Stimulated activated memory B cell treated with anti-CD40 and anti-IgM and Interleukin-4, amounts not matched to agents 10 μg/mL and 1 μg/mL and 100 μg/mL, for 72 hours (primary cell): ENCODE data around the gene PEMT.

Source experiments
- ATAC-seq: fragments of 150-1000 bp; cut with Tn5 transposase; 2 replicates; pipeline ENCODE4 v1.10.0; 2021
- H3K27ac Mint-ChIP-seq: one replicate; pipeline ENCODE4 v1.8.0; 2022; ENCODE audit warnings: mild to moderate bottlenecking, mixed read lengths
- H3K27me3 Mint-ChIP-seq: one replicate; pipeline ENCODE4 v1.8.0; 2022; ENCODE audit warnings: mixed read lengths
- H3K36me3 Mint-ChIP-seq: one replicate; pipeline ENCODE4 v1.8.0; 2022; ENCODE audit warnings: mixed read lengths
- H3K4me1 Mint-ChIP-seq: one replicate; pipeline ENCODE4 v1.8.0; 2022; ENCODE audit warnings: mixed read lengths
- H3K4me3 Mint-ChIP-seq: one replicate; pipeline ENCODE4 v1.8.0; 2022; ENCODE audit warnings: mild to moderate bottlenecking, moderate library complexity, mixed read lengths
- H3K9me3 Mint-ChIP-seq: one replicate; pipeline ENCODE4 v1.8.0; 2022; ENCODE audit warnings: mixed read lengths

Gene PEMT

DNA sequence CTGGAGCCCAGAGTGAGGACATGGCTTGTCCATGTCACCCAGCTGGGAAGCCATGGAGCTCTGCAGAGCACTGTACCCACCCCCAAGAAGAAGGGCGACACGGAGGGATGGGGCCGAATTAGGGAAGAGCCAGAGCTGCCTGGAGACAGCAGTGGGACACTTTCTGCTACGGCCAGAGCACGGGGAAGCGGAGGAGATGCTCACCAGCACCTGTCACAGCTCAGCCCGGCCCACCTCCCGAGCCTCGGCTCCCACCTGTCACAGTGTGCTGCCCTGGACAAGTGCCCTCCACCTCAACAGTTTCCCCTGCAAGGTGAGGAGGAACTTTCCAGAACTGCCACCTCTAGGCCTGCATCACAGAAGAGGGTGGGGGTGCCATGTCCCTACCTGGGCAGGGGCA lies 36.4 kb downstream of the PEMT start:
- Mint-ChIP-seq H3K9me3 (no peaks in the 10 kb centered on the region), H3K4me1 (peaks cover 7% of the 10 kb centered on the region), H3K27me3 (no peaks in the 10 kb centered on the region), H3K36me3 (no peaks in the 10 kb centered on the region), H3K4me3 (no peak overlapping the region), H3K27ac (no peak overlapping the region)
- ATAC-seq = no peak

GRCh38 chr17:17554266-17554665 lies 37.2 kb downstream of the PEMT start:
- no peak overlapping the region for H3K27ac Mint-ChIP-seq
- H3K36me3 Mint-ChIP-seq = no peaks in the 10 kb centered on the region
- no peak for ATAC-seq
- no peaks in the 10 kb centered on the region for H3K27me3 Mint-ChIP-seq
- H3K9me3 Mint-ChIP-seq = no peaks in the 10 kb centered on the region
- H3K4me3 Mint-ChIP-seq = no peak overlapping the region
- H3K4me1 Mint-ChIP-seq = peaks cover 7% of the 10 kb centered on the region

- Mint-ChIP-seq H3K27me3 (no peaks in the 10 kb centered on the region), H3K4me3 (no peak overlapping the region), H3K27ac (no peak overlapping the region), H3K4me1 (peaks cover 7% of the 10 kb centered on the region), H3K36me3 (no peaks in the 10 kb centered on the region), H3K9me3 (no peaks in the 10 kb centered on the region)
- no peak for ATAC-seq
These were observed 38.0 kb downstream of the PEMT start for GRCh38 chr17:17553217-17554195.

- ATAC-seq = peak; percentile 35
- Mint-ChIP-seq H3K9me3 (no peaks in the 10 kb centered on the region), H3K4me3 (no peak overlapping the region), H3K27ac (no peak overlapping the region), H3K4me1 (peaks cover 4% of the 10 kb centered on the region), H3K36me3 (no peaks in the 10 kb centered on the region), H3K27me3 (no peaks in the 10 kb centered on the region)
These were observed 38.9 kb downstream of the PEMT start for GRCh38 chr17:17552351-17553216.

DNA sequence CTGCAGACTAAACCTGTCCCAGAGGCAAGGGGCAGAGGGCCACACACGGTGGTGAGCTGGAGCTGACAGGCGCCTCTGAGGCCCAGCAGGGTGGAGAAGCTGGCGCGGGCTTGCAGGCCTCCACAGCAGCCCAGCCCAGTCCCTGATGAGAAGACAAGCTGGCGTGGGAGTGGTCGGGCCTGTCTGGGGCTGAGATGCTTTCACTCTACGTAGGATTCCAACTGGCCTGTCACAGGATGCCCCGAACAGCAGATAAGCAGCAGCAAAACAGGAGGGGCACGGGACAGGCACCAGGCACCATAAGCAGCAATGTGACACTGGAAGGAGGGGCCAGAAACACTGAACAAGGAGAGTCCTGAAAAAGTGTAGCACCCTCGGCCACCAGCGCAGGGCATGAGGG lies 40.1 kb downstream of the PEMT start:
- ATAC-seq = no peak
- H3K9me3 Mint-ChIP-seq = no peaks in the 10 kb centered on the region
- no peak overlapping the region for H3K27ac Mint-ChIP-seq
- H3K4me1 Mint-ChIP-seq = no peaks in the 10 kb centered on the region
- no peaks in the 10 kb centered on the region for H3K36me3 Mint-ChIP-seq
- H3K4me3 Mint-ChIP-seq = no peak overlapping the region
- no peaks in the 10 kb centered on the region for H3K27me3 Mint-ChIP-seq

GRCh38 chr17:17549732-17550366 lies 41.7 kb downstream of the PEMT start:
- no peak for ATAC-seq
- Mint-ChIP-seq H3K36me3 (no peaks in the 10 kb centered on the region), H3K4me1 (no peaks in the 10 kb centered on the region), H3K27ac (no peak overlapping the region), H3K4me3 (no peak overlapping the region), H3K27me3 (no peaks in the 10 kb centered on the region), H3K9me3 (no peaks in the 10 kb centered on the region)

DNA sequence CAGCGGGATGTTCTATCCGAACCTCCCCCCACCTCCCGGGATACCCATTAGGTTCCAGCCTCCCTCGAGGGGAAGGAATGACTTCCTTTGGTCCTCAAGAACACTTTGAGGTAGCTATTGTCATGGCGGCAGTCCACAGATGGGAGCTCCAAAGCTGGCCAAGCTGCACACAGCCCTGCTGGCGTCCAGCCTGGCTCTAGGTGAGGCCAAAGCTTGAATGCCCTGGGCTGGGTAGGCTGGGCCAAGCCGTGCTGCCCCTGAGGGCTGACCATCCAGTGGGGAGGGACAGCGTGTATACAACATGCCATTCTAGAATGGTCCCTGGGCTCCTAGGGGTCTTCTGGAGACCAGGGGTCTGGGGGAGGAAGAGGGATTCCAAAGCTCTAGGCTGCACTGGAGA lies 43.5 kb downstream of the PEMT start:
- H3K27ac Mint-ChIP-seq = no peak overlapping the region
- ATAC-seq = no peak
- no peak overlapping the region for H3K4me3 Mint-ChIP-seq
- H3K9me3 Mint-ChIP-seq = no peaks in the 10 kb centered on the region
- no peaks in the 10 kb centered on the region for H3K27me3 Mint-ChIP-seq
- no peaks in the 10 kb centered on the region for H3K36me3 Mint-ChIP-seq
- H3K4me1 Mint-ChIP-seq = no peaks in the 10 kb centered on the region

- no peaks in the 10 kb centered on the region for H3K27me3 Mint-ChIP-seq
- H3K27ac Mint-ChIP-seq = no peak overlapping the region
- no peaks in the 10 kb centered on the region for H3K4me1 Mint-ChIP-seq
- H3K9me3 Mint-ChIP-seq = no peaks in the 10 kb centered on the region
- H3K36me3 Mint-ChIP-seq = no peaks in the 10 kb centered on the region
- no peak for ATAC-seq
- H3K4me3 Mint-ChIP-seq = no peak overlapping the region
These were observed 44.2 kb downstream of the PEMT start for GRCh38 chr17:17547210-17547764.

GRCh38 chr17:17546399-17547185 lies 44.9 kb downstream of the PEMT start:
- Mint-ChIP-seq H3K9me3 (no peaks in the 10 kb centered on the region), H3K27me3 (no peaks in the 10 kb centered on the region), H3K27ac (no peak overlapping the region), H3K36me3 (no peaks in the 10 kb centered on the region), H3K4me1 (no peaks in the 10 kb centered on the region), H3K4me3 (no peak overlapping the region)
- no peak for ATAC-seq

GRCh38 chr17:17545984-17546383 lies 45.5 kb downstream of the PEMT start:
- no peak overlapping the region for H3K4me3 Mint-ChIP-seq
- H3K9me3 Mint-ChIP-seq = no peaks in the 10 kb centered on the region
- H3K36me3 Mint-ChIP-seq = no peaks in the 10 kb centered on the region
- no peaks in the 10 kb centered on the region for H3K4me1 Mint-ChIP-seq
- H3K27me3 Mint-ChIP-seq = no peaks in the 10 kb centered on the region
- ATAC-seq = no peak
- H3K27ac Mint-ChIP-seq = no peak overlapping the region

GRCh38 chr17:17545031-17545820 lies 46.3 kb downstream of the PEMT start:
- Mint-ChIP-seq H3K9me3 (no peaks in the 10 kb centered on the region), H3K27me3 (no peaks in the 10 kb centered on the region), H3K4me1 (no peaks in the 10 kb centered on the region), H3K4me3 (no peak overlapping the region), H3K27ac (no peak overlapping the region), H3K36me3 (no peaks in the 10 kb centered on the region)
- no peak for ATAC-seq

DNA sequence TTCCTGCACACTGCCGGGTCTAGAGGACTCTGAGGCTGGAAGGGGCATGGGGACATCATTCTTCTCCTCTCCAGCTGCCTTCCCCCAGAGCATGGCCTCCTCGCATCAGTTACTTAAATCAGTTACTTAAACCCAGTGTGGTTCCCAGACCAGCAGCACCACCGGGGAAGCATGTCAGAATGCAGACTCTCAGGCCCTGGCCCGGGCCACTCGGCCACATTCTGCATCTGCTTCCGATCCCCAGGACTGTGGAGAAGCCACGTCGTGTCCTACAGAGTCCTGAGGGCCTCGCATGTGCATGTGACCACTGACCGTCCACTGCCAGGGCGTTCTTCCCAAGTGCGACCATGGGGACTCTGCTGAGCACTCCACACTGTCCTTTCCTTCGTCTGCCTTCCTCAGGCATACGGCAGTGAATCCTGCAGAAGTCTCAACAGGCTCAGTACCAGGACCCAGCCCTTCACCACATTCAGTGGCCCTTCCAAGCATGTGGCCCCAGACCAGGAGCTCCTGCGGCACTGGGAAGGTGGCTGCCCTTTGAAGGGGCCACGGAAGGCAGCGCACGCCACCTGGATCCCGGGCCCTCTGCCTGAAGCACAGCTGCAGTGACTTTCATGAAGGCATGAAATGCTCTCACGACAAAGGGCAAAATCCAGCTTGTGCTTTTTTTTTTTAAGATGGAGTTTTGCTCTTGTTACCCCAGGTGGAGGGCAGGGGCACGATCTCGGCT lies 48.4 kb downstream of the PEMT start:
- no peak for ATAC-seq
- H3K4me1 Mint-ChIP-seq = no peaks in the 10 kb centered on the region
- no peak overlapping the region for H3K27ac Mint-ChIP-seq
- no peaks in the 10 kb centered on the region for H3K9me3 Mint-ChIP-seq
- H3K36me3 Mint-ChIP-seq = no peaks in the 10 kb centered on the region
- H3K27me3 Mint-ChIP-seq = no peaks in the 10 kb centered on the region
- no peak overlapping the region for H3K4me3 Mint-ChIP-seq

GRCh38 chr17:17541640-17542001 lies 49.9 kb downstream of the PEMT start:
- Mint-ChIP-seq H3K27me3 (no peaks in the 10 kb centered on the region), H3K4me1 (no peaks in the 10 kb centered on the region), H3K9me3 (no peaks in the 10 kb centered on the region), H3K36me3 (no peaks in the 10 kb centered on the region), H3K27ac (no peak overlapping the region), H3K4me3 (no peak overlapping the region)
- no peak for ATAC-seq
